Testis (tissue), 2 donors: ENCODE data around the gene CD96.

Experiments used
- CTCF ChIP-seq, 3 experiments: fragments of 450-650 bp in 2 of 3; fragments of 200-600 bp in 1 of 3; sonication (generic) in 1 of 3; IDR thresholded peaks; one replicate each; pipeline ENCODE4 v1.5.1; 2016 to 2019; ENCODE audit warnings: antibody characterized with exemption in 3 of 3, mild to moderate bottlenecking in 2 of 3, moderate library complexity in 1 of 3
- POLR2A ChIP-seq: fragments of 450-650 bp; IDR thresholded peaks from one replicate; pipeline ENCODE4 v1.6.1; 2017; ENCODE audit warnings: antibody characterized with exemption, mild to moderate bottlenecking, moderate library complexity

DNA sequence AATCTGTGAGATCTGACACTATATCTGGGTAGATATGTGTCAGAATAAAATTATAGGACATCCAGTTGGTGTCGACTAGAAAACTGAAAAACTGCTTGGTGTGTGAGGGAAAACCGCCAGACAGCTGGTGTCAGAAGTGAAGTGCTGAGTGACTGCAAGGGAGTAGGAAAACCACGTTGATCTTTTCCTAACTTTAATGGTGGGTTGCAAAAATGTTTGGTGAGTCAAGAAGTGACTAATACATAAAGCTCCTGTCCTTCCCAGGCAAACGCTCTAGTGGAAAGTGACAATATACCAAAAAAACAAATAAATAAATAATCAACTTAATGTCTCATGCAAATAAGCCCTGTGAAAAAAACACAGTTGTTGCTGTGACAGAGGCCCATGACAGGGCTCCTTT is 7.3 kb upstream of the CD96 start:
- no peak for TF ChIP-seq CTCF (IDR thresholded peaks at IDR 0.05)
- TF ChIP-seq POLR2A = no peak
